GM21526 (cell line): ENCODE results near the gene MTMR1.
A peak's percentile ranks its signal among the peaks of the same experiment; 100 is the strongest.

Experiments used
- ATAC-seq: cut with Tn5 transposase; IDR thresholded peaks from one replicate; pipeline ENCODE4 v1.9.1; 2021; ENCODE audit warnings: moderate library complexity; ENCODE audit not compliant: unreplicated experiment, low FRiP score

MTMR1 gene

DNA sequence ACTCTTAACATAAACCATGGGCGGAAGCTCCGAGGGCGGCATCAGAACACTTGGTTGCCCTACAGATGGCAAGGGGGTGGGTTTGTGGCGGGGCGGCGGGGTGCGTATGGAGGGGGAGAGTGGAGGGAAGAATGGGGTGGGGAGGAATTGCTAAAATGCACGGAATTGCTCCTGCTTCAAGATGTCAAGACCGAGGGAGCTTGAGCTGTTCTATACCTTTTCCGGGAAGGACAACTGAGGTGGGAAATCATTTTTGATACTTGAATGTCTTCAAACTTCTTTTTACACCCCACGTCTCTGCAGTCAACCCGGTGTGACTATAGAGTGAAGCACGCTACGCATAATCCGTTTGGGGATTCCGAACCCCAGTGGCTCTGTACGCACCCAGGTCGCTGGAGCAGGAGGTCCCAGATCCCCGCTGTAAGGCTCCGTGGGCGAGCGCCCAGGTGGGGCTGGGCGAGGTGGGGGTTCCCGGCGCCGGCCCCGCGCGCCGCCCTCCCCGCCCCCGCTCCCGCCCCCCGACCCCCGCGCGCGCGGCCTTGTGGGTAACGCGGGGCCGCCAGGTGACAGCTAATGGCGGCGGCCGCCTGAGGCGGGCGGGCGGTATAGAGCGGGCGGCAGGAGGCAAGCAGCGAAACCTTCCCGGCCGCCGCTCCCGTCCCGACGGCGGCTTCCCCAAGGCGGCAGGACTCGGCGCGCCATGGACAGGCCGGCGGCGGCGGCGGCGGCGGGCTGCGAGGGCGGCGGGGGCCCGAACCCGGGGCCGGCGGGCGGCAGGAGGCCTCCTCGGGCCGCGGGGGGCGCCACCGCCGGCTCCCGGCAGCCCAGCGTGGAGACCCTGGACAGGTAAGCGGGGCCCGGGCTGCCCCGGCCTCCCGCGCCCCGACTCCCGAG, at the start of gene MTMR1:
TSS of gene MTMR1 (plus strand) at position 566 of the 894 bp plus-strand sequence. CDS start at position 701, 135 bp downstream.
- peak; percentile 38 for ATAC-seq

DNA sequence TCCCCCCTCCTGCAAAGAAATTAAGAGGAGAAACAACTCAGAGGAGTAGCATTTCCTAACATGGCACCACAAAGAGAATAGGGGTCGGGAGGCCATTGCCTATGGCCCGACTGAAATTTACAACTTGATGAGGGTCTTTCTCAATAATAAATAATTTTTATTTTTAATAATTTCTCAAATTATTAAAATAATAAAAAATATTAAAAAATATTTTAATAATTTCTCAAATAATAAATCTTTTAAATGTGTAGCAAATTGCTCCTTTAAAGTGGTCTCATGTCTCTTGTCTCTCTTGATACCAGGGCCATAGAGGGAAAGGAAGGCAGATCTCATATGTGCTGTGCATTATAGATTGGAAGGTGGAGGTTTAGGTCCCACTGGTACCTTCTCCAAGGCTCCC, 49.2 kb upstream of the MTMR1 start:
- ATAC-seq: no peak

DNA sequence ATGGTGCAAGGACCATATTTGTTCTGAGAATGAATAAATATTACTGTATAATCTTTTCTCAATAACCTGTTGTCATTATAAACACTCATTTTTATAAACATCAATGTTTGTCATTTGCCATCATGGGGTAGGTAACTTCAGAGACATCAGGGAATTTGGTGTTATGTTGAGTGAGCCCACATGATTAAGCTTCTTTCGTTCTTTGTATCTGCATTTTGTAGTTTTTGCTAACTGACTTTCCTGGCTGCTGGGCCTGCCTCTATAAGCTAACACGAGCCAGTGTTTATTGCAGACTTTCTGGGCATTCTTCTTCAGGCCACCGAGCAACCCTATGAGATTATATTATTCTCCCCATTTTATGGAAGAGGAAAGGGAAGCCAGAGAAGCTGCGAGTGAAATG, 48.8 kb upstream of the MTMR1 start:
- ATAC-seq: no peak

DNA sequence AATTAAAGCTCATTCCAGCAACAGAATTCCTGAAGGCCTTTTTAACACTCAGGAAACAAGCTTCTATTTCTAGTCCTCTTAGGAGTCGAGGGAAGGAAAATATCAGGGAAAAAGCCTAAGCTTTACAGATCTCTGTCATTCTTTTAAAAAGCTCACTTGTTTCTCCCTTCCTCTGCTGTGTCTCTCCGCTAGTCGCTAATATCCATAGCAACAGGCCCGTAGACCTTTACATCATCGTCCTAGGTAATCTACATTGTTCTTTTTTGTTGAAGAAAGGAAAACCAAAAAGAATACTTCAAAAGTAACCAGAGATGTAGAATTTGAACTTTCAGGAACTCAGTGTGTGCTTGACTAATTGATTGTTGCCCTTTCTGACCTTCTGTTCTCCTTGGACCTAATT, 45.9 kb upstream of the MTMR1 start:
- no peak for ATAC-seq

DNA sequence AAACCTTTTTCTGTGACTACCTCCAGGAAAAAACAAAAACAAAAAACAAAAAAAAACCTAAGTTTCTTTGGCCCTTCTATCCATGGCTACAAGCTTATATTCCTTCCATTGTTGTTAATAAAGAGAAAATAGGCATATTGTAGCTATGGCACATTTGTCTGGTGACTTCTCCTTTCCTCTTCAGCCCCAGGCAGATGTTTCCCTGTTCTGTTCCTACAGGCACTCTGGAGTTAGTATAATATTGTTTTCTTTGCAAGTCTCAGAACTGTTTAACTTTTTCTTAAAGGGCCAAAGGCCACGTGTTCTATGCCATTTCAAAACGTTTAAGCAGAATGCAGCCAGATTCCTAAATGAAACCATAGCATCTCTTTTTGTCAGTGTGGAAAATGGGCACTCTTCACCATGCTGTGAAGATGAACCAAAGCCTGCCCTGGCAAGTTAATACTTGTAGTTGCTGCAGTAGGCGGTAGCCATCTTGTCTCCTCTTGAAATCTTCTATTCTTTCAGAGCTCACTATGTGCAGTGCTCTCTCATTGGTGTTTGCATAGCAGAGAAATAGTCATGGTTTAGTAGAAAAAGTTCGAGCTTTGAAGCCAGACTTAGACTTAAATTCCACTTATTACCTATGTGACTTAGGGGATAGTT, 44.8 kb upstream of the MTMR1 start:
- ATAC-seq: no peak

DNA sequence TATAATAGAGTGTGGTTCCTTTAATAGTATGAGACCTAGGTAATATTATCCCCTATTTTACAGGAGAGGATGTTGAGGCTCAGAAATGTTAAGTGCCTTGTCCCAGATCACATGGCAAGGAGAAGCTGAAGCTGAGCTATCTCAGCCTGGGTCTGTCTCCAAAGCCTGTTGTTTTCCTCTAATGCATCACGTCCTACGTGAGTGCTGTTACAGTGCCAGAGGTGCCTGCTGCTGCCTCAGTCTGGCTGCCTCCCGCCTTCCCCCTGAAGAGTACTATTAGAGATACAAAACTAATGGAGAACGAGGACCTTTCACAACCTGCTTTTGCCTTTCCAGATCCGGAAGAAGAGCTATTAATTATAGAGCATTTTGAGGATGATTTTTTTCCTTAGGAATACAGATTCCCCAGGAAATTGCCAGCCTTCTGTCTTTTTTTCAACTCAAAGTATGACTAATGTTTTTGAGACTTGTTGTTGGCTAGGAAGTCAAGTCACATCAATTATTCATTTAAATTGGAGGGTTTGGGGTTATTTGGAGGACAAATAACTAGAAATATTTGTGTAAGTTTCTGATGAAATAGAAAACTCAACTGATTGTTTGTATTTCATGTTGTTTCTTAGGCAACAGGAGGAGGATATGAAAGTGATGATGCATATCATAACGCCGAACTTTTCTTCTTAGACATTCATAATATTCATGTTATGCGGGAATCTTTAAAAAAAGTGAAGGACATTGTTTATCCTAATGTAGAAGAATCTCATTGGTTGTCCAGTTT, 43.9 kb upstream of the MTMR1 start:
- no peak for ATAC-seq

DNA sequence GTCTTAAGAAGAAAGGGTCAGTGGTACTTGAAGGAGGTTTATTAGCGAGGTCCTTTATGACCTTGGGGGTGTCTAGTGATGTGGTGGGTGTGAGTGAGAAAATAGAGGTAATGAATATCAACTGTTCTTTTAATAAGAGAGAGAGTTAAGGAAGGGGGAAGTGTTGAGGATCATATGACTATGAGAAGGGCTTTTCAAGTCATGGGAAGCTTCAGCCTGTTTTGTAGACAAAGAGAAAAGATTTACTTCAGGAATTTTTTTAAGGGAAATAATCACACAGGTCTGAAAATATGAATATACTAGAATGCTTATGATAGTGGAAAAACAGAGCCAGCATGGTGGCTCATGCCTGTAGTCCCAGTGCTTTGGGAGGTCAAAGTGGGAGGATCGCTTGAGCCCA, 41.3 kb upstream of the MTMR1 start:
- no peak for ATAC-seq

DNA sequence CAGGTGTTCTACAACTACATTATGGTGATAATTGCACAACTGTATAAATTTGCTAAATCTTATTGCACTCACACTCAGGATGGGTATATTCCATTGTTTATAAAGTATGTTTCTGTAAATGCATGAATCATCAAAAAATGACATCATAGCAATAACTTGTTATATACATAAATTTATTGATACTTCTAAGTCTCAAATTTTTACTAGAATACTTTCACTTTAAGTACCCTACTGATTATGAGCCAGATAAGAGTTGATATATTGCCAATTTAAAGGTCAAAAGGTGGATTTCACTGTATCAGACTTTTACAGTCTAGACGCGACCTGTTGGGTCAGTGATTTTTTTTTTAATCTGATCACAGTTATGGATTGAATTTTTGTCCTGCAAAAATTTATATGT, 37.4 kb upstream of the MTMR1 start:
- no peak for ATAC-seq

DNA sequence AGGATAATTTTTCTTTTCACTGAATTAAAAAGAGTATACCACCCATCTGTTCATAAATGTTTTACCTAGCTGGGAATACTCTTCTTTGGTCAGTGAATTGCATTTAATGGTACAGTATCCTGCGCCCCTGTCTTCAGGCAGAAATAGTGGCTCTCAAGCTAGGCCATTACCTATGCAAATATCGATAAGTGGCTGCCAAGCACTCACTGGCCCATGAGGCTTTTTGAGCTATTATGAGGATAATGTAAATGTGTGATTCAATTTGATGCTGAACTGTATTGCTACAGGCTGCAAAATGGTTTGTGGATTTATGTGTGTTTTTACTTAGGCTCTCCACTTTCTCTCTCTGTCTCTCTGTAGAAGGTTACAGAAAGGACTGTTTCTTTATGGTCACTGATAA, 30.1 kb upstream of the MTMR1 start:
- ATAC-seq: no peak

DNA sequence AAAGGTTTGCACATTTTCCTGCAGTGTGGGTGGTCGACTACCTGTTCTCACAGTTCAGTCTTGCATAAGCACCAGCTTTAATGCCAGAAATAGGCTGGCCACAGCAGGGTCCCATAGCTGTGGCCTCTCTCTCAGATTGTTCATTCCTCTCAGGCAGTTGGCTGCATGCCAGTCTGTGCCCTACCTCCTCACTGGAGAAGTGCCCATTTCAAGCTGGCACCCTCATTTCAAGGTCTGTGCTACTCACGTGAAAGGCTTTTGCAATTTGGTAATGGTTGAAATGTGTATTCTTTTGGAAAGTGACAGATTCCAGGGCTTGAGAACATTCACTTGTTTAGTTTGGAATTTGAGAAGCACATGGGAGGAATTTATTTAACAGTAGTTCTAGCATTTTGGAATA, 28.9 kb upstream of the MTMR1 start:
- ATAC-seq: no peak

DNA sequence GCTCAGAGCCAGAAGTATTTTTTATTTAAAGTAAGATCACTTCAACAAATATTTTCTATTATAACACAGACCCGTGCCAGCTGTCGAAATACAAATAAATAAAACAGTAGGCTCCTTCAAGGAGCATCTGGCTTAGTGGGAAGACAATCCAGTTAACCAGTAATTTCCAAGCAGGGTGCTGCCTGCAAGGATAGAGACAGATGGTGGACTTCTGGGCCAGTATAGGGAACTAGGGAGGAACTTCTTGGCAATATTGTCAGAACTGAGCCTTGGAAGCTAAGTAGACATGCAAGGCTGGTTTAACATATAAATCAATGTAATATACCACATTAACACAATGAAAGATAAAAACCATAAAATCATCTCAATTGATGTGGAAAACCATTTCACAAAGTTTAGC, 17.0 kb upstream of the MTMR1 start:
- no peak for ATAC-seq

DNA sequence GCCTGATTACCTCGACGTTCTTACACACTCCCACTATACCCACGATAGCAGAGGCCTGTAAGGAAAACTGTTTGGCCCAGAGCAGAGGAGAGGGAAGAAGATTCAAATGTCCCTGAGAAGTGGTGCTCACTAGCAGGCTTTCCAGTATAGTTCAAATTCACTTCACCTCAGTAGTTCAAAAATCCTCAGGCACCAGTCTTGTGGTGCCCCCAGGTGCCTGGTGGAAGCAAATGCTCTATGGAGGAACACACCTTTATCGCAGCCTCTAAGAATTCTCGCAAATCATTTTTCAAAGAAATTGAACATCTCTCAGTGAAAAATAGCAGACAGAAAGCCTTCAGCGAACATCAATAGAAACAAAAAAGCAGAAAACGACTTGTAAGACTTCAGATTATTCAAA, 12.2 kb upstream of the MTMR1 start:
- no peak for ATAC-seq

DNA sequence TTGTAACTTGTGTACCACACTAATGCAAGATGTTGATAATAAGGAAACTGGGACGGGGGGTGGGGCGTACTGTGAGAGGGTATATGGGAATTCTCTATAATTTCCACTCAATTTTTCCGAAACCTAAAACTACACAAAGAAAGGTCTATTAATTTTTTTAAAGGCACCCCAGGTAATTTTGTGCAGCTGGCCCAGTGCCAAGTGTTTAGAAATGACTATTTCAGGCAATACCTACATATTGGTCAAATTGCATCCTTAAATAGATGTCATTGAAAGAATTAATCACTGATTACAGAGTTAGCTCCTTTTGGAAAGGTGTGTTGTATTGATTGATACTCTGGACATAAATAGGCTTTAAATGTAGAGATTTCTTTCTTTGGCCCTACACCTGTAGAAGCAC, 10.1 kb upstream of the MTMR1 start:
- no peak for ATAC-seq

DNA sequence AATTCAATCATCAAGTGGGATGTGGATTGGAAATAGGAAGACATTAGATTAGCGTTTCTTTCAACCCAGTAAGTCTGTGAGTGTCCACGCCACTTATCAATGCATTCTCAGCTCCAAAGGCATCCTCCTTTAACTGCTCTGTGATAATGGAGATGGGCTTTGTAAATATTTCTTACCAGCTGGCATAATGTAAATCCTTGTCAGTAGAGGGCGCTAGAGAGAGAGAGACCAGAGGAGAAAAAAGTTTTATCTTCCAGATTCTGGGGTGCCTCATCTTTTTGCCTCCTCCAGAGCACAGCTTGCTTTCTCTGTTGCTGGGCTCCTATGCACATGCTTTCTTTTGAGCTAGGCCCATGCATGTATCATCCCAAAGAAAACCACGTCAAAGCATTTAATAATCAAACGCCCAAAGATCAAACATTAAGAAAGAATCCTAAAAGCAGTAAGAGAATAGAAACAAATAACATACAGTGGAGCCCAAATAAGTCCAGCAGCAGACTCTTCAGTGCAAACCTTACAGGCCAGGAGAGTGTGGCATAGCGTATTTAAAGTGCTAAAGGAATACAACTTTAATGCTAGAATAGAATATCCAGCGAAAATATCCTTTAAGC, 9.6 kb upstream of the MTMR1 start:
- no peak for ATAC-seq

DNA sequence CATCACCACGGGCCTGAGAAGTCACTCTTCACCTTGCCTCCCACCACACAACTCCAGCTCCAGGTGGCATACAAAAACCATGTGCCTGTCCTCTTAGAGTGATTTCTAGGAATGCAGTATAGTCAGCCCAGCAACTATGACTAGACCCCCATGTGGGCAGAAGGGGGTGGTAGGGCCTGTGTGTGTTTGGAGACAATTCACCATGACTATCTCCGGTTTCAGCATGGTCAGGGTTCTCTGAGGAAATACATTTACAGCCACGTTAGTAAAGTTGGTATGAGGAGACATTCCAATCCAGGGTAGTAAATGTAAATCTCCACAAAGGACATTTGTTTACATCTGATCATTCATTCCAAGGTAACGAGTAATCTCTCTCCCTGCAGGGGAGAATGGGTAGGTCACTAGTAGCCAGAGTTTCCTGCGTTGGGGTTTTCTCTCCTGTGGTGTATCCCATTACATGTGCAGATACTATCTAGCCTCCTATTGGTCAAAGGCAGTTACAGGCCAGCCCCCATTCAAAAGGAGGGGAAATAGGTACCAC, 4.2 kb upstream of the MTMR1 start:
- no peak for ATAC-seq

DNA sequence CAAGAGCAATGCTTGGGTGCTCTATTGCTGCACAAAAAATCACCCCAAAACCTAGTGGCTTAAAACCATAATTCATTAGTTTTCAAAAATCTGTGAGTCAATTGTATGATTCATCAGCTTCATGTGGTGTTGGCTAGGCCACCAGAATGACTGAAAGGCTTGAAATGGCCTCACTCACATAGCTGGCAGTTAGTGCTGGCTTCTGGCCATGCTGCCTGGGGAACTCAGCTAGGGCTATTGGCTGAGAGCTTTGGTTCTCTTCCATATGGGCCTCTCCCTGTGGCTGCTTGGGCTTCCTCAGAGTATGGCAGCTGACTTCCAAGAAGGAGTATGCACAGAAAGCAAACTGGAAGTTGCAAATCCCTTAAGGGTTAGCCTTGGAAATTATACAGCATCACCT, 3.1 kb upstream of the MTMR1 start:
- ATAC-seq: no peak

DNA sequence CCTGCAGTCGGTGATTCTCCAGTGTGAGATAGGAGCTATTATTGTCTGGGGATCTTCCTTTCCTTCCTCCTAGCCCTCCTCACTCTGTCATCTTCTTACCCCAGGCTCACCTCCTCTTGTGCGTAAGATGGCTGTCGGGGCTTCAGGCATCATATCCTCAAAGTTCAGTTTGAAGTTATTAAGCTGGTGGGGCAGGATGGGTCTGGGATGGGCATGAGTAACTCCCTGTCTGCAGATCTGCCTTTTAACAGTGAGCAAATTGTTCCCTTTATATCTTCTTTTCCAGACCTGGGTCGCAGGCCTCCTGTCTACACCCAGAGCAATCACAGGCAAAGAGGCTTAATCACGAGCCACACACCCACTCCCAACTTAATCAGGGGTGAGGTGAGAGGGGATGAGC, 900 bp upstream of the MTMR1 start:
- ATAC-seq: no peak

DNA sequence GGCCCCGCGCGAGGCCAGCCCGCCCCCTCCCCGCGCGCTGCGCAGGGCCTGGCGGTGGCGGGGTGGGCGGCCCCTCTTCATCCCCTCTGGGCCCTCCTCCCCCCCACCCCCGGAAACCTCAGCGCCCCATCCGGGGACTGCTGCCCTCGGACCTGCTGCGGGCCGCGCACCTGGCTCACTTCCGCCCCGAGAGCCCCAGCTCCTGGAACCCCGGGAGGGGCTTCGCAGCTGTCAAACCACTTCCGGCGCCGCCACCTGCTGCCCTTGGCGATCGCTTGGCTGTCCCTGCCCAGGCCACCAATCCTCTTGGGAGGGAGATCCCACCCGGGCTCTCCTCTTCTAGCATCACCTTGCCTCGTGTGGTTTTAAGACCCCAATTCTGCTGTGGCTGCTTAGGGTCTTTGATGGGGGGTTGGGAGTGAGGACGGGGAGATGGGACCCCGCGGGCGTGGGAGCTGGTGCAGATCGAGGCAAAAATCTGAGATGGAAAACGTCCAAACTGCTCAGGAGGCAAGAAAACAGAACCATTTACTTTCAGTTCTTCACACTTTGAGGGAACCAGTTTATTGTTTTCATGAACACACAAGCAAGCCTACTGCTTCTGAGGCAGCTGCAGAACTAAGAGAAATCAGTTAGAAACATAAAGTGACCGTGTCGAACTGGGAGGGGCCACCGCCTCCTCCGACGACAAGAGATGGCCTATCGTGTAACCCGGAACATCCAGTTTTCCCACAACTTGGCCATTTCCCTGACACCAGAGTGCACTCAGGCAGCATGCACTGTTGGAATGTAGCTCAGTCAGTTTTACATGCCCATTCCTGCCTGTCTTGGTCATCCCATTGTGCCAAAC, 754 bp downstream of the MTMR1 start:
- peak; percentile 70 for ATAC-seq

DNA sequence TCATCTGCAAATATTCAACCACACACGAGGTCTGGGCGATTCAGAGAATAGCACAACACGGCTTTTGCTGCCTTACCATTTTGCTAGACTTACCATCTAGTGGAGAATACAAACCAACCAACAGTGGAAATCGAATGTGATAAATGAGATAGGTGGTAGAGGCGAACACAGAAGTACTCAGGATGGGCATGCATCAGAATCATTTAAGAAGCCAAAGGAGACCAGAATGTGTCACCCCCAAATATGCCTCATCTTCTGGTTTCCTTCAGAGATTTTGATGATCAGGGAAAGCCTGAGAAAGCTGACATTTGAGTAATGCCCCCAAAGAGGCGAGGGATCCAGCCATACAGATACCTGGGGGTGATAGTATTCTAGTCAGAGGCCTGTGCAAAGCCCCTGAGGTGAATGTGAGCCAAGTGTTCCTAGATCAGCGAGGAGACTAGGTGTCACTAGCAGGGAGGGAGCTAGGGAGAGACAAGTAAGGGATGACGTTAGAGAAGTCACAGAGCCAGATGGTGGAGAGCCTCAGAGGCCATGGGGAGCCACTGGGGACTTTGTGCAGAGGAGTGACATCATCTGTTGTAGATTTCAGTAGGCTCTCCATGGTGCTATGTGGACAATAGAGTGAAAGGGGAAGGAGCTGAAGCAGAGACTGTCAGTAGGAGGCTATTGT, 1.7 kb downstream of the MTMR1 start:
- ATAC-seq: no peak
